Measurements from ENCODE around the gene GASK1A.
A peak's percentile ranks its signal among the peaks of the same experiment; 100 is the strongest.

GASK1A gene

GRCh38 chr3:43089081-43089480 lies 110.0 kb downstream of the GASK1A start:
- DNase-seq (ENCODE audit: low read depth): no peak

- no peak for DNase-seq (ENCODE audit: low read depth)
These were observed 111.1 kb downstream of the GASK1A start for GRCh38 chr3:43090238-43090637.

- DNase-seq (ENCODE audit: low read depth): no peak
These were observed 112.4 kb downstream of the GASK1A start for GRCh38 chr3:43091481-43091880.

GRCh38 chr3:43093006-43093405 lies 113.9 kb downstream of the GASK1A start:
- DNase-seq (ENCODE audit: low read depth): no peak

GRCh38 chr3:43093974-43094373 lies 114.9 kb downstream of the GASK1A start:
- DNase-seq (ENCODE audit: low read depth): no peak

- no peak for DNase-seq (ENCODE audit: low read depth)
These were observed 115.3 kb downstream of the GASK1A start for GRCh38 chr3:43094381-43094780.

GRCh38 chr3:43094851-43095250 lies 115.7 kb downstream of the GASK1A start:
- no peak for DNase-seq (ENCODE audit: low read depth)

GRCh38 chr3:43095370-43095769 lies 116.3 kb downstream of the GASK1A start:
- no peak for DNase-seq (ENCODE audit: low read depth)

GRCh38 chr3:43096761-43097160 lies 117.7 kb downstream of the GASK1A start:
- DNase-seq (ENCODE audit: low read depth): no peak

- no peak for DNase-seq (ENCODE audit: low read depth)
These were observed 118.4 kb downstream of the GASK1A start for GRCh38 chr3:43097400-43098080.

- DNase-seq (ENCODE audit: low read depth): no peak
These were observed 119.7 kb downstream of the GASK1A start for GRCh38 chr3:43098761-43099160.

GRCh38 chr3:43102773-43103480 lies 123.8 kb downstream of the GASK1A start:
- no peak for DNase-seq (ENCODE audit: low read depth)

GRCh38 chr3:43104039-43104438 lies 124.9 kb downstream of the GASK1A start:
- no peak for DNase-seq (ENCODE audit: low read depth)

GRCh38 chr3:43104660-43105595 lies 125.8 kb downstream of the GASK1A start:
- DNase-seq (ENCODE audit: low read depth): peak; percentile 6

- peak; percentile 87 for DNase-seq (ENCODE audit: low read depth)
These were observed 126.6 kb downstream of the GASK1A start, which contains the start of gene POMGNT2 for GRCh38 chr3:43105596-43106292. Gene POMGNT2, minus strand, starts transcription at chr3:43106079. Its CDS starts 24,648 bp downstream, at chr3:43081431.

- no peak for DNase-seq (ENCODE audit: low read depth)
These were observed 127.2 kb downstream of the GASK1A start for GRCh38 chr3:43106293-43106628.
